ENCODE measurements around the gene STPG4. TPM values are rescaled to one million over a fixed set of nuclear protein-coding genes. Genes with fewer than 3 reads are reported as not detected.

Gene STPG4
- total RNA-seq, 4 donors from 2014 or later = not detected

GRCh38 chr2:47172922-47173695 lies 18.0 kb upstream of the STPG4 start:
- TF ChIP-seq, protein P1, sequence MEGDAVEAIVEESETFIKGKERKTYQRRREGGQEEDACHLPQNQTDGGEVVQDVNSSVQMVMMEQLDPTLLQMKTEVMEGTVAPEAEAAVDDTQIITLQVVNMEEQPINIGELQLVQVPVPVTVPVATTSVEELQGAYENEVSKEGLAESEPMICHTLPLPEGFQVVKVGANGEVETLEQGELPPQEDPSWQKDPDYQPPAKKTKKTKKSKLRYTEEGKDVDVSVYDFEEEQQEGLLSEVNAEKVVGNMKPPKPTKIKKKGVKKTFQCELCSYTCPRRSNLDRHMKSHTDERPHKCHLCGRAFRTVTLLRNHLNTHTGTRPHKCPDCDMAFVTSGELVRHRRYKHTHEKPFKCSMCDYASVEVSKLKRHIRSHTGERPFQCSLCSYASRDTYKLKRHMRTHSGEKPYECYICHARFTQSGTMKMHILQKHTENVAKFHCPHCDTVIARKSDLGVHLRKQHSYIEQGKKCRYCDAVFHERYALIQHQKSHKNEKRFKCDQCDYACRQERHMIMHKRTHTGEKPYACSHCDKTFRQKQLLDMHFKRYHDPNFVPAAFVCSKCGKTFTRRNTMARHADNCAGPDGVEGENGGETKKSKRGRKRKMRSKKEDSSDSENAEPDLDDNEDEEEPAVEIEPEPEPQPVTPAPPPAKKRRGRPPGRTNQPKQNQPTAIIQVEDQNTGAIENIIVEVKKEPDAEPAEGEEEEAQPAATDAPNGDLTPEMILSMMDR (IDR thresholded peaks at IDR 0.05; ENCODE audit: low read depth) = no peak

- TF ChIP-seq, protein P1 (IDR thresholded peaks at IDR 0.05; ENCODE audit: low read depth) = no peak
Measured at GRCh38 chr2:47172156-47172921, 17.2 kb upstream of the STPG4 start.

- TF ChIP-seq, protein P1 (IDR thresholded peaks at IDR 0.05; ENCODE audit: low read depth) = no peak
Measured at GRCh38 chr2:47169784-47170183, 14.7 kb upstream of the STPG4 start.

DNA sequence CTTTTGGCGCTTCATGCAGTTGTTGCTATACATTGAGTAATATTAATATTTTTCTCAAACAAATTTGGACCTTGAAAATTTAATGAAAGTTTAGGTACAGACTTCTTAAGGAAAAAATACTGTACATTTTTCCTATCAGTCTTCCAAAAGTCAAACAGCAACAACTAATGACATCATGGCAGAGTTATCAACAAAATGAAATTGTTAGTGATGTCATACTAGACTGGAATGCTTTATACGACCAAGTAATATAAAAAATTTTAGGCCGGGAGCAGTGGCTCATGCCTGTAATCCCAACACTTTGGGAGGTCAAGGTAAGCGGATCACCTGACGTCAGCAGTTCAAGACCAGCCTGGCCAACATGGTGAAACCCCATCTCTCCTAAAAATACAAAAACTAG lies 12.0 kb upstream of the STPG4 start:
- TF ChIP-seq, protein P1 (IDR thresholded peaks at IDR 0.05; ENCODE audit: low read depth) = no peak

DNA sequence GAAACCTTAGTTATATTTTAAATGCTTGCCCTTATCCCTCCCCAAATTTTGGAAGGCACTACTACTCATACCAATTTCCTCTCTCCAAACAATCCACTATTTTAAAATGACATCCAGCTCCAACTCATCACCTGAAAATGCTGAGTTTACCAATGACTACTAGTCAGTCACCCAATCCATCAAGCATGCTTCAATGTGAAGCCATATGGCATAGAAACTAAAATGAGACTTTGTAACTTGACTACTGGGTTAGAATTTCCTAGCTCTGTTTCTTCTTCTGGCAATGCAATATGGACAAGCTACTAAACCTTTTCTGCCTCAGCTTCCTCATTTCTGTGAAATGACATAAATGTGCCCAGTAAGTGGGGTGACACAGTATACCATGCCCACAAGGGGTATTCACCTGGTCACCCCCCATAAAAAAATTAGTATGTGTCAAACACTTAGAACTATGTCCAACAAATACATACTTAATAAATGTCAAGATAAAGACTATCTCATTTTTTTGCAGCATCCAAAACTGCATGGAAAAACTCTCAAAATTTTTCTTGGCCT lies 10.0 kb upstream of the STPG4 start:
- TF ChIP-seq, protein P1 (IDR thresholded peaks at IDR 0.05; ENCODE audit: low read depth) = no peak

- TF ChIP-seq, protein P1 (IDR thresholded peaks at IDR 0.05; ENCODE audit: low read depth) = no peak
Measured at GRCh38 chr2:47162780-47163179, 7.7 kb upstream of the STPG4 start.

DNA sequence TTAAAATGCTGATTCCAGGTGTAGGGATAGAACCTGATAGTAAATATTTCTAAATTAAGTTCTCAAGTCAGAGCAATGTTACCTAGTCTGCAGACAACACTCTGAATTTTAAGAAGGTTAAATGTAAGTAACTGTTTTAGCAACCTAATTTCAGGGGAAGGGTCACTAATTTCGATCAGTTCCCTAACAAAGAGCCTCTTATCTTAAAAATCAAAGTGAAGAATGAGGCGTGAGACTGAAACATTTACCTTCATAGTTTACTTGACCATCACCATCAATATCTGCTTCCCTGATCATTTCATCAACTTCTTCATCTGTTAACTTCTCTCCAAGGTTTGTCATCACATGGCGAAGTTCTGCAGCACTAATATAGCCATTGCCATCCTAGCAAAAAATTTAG lies 6.4 kb upstream of the STPG4 start:
- TF ChIP-seq, protein P1 (IDR thresholded peaks at IDR 0.05; ENCODE audit: low read depth) = no peak

Measured in subcutaneous adipose tissue (tissue), 4 donors.